Hepatocyte (in vitro differentiated cells): ENCODE results near the gene C11orf68. TPM values are rescaled to one million over a fixed set of nuclear protein-coding genes. Genes with fewer than 3 reads are reported as not detected.
A peak's percentile ranks its signal among the peaks of the same experiment; 100 is the strongest.

Source experiments
- DNase-seq: peaks from one replicate; pipeline ENCODE4 v3.0.0-alpha.2; 2016; ENCODE audit warnings: low spot score
- H2AFZ ChIP-seq: fragments of 200-600 bp; sonication (generic); 2 replicates; pipeline ENCODE4 v1.6.0; 2016; ENCODE audit warnings: antibody characterized with exemption, mild to moderate bottlenecking
- H3K27ac ChIP-seq: fragments of 200-600 bp; sonication (generic); 2 replicates; pipeline ENCODE4 v1.5.1; 2016; ENCODE audit warnings: mild to moderate bottlenecking
- H3K27me3 ChIP-seq: fragments of 200-600 bp; sonication (generic); 2 replicates; pipeline ENCODE4 v1.6.1; 2016
- H3K36me3 ChIP-seq: fragments of 200-600 bp; sonication (generic); replicated peaks from 2 replicates; pipeline ENCODE4 v1.5.1; 2016; ENCODE audit warnings: low read depth; ENCODE audit not compliant: insufficient read depth
- H3K4me1 ChIP-seq: fragments of 200-600 bp; sonication (generic); 2 replicates; pipeline ENCODE4 v1.5.1; 2016; ENCODE audit warnings: mild to moderate bottlenecking, moderate library complexity; ENCODE audit not compliant: insufficient read depth
- H3K4me2 ChIP-seq: fragments of 200-600 bp; sonication (generic); 2 replicates; pipeline ENCODE4 v1.6.0; 2016
- H3K4me3 ChIP-seq: fragments of 200-600 bp; sonication (generic); 2 replicates; pipeline ENCODE4 v1.5.1; 2016; ENCODE audit warnings: mild to moderate bottlenecking
- H3K79me2 ChIP-seq: fragments of 200-600 bp; sonication (generic); 2 replicates; pipeline ENCODE4 v1.6.0; 2017; ENCODE audit warnings: mild to moderate bottlenecking
- H3K9me2 ChIP-seq: fragments of 200-600 bp; sonication (generic); replicated peaks from 2 replicates; pipeline ENCODE4 v1.6.0; 2017; ENCODE audit warnings: mild to moderate bottlenecking; ENCODE audit not compliant: insufficient read depth
- H3K9me3 ChIP-seq: fragments of 200-600 bp; sonication (generic); 2 replicates; pipeline ENCODE4 v1.5.1; 2016; ENCODE audit warnings: low read depth, mild to moderate bottlenecking
- H4K20me1 ChIP-seq: fragments of 200-600 bp; sonication (generic); 2 replicates; pipeline ENCODE4 v1.6.0; 2016; ENCODE audit warnings: mild to moderate bottlenecking; ENCODE audit not compliant: insufficient read depth, poor library complexity, severe bottlenecking
- CTCF ChIP-seq: fragments of 200-600 bp; sonication (generic); IDR thresholded peaks from 2 replicates; pipeline ENCODE4 v1.5.1; 2016; ENCODE audit warnings: antibody characterized with exemption, mild to moderate bottlenecking; ENCODE audit not compliant: poor library complexity
- EZH2 ChIP-seq: fragments of 200-600 bp; sonication (generic); IDR thresholded peaks from 2 replicates; pipeline ENCODE4 v1.6.1; 2016; ENCODE audit warnings: antibody characterized with exemption, mild to moderate bottlenecking, borderline replicate concordance
- EZH2phosphoT487 ChIP-seq: fragments of 200-600 bp; sonication (generic); IDR thresholded peaks from one replicate; pipeline ENCODE4 v1.6.1; 2018; ENCODE audit warnings: antibody characterized with exemption, mild to moderate bottlenecking, low read depth, moderate library complexity; ENCODE audit not compliant: unreplicated experiment, severe bottlenecking
- WGBS: methylation state at CpG from one replicate; pipeline ENCODE4 v1.1.6; 2016; ENCODE audit warnings: low lambda C conversion rate; ENCODE audit errors: missing lambda C conversion rate; 5-methylcytosine and 5-hydroxymethylcytosine counted together
- polyA plus RNA-seq: library from polyadenylated mRNA; unstranded; fragments of >200 nt; fragmentation: Nextera tagmentation; extraction: Ambion mirVana; gene quantifications from 2 replicates; pipeline ENCODE4 v1.2.1, GENCODE V29; 2016
- total RNA-seq: library from RNA; depleted of rRNA; stranded (reverse); fragments of >200 nt; gene quantifications from 2 replicates; pipeline ENCODE4 v1.2.3, GENCODE V29; 2014

Gene C11orf68
- total and polyA plus RNA-seq, 2 experiments from 2014 or later, result 26.3 to 59.3 TPM

- Histone ChIP-seq H3K9me3 (no peaks in the 10 kb centered on the region), H3K79me2 (peaks cover 32% of the 10 kb centered on the region), H3K27ac (peak overlapping the region; percentile 91), H4K20me1 (no peaks in the 10 kb centered on the region), H3K36me3 (no peaks in the 10 kb centered on the region), H3K4me1 (peaks cover 43% of the 10 kb centered on the region), H3K27me3 (no peaks in the 10 kb centered on the region), H3K4me2 (peak overlapping the region; percentile 93), H3K9me2 (no peaks in the 10 kb centered on the region), H2AFZ (no peak overlapping the region), H3K4me3 (no peak overlapping the region)
- WGBS, result 100% methylated on average over 3 of the region's 3 CpGs
- DNase-seq, result no peak
- no peak for TF ChIP-seq CTCF
- TF ChIP-seq EZH2, result no peak
- TF ChIP-seq EZH2phosphoT487, result no peak
These were observed 1.8 kb downstream of the C11orf68 start for GRCh38 chr11:65917077-65917433.

- Histone ChIP-seq H4K20me1 (no peaks in the 10 kb centered on the region), H3K4me1 (peaks cover 43% of the 10 kb centered on the region), H3K27ac (peak overlapping the region; percentile 91), H3K36me3 (no peaks in the 10 kb centered on the region), H2AFZ (no peak overlapping the region), H3K27me3 (no peaks in the 10 kb centered on the region), H3K4me2 (peak overlapping the region; percentile 93), H3K4me3 (no peak overlapping the region), H3K79me2 (peaks cover 32% of the 10 kb centered on the region), H3K9me2 (no peaks in the 10 kb centered on the region), H3K9me3 (no peaks in the 10 kb centered on the region)
- DNase-seq, result no peak
- TF ChIP-seq CTCF, result no peak
- no peak for TF ChIP-seq EZH2
- no peak for TF ChIP-seq EZH2phosphoT487
- WGBS, result 87% methylated on average over 7 of the region's 7 CpGs
These were observed 2.5 kb downstream of the C11orf68 start for GRCh38 chr11:65916391-65916790.

- Histone ChIP-seq H3K4me1 (peaks cover 41% of the 10 kb centered on the region), H3K27me3 (no peaks in the 10 kb centered on the region), H3K79me2 (peaks cover 32% of the 10 kb centered on the region), H3K9me2 (no peaks in the 10 kb centered on the region), H3K9me3 (no peaks in the 10 kb centered on the region), H3K4me2 (peak overlapping the region; percentile 93), H3K36me3 (no peaks in the 10 kb centered on the region), H3K27ac (peak overlapping the region; percentile 91), H4K20me1 (no peaks in the 10 kb centered on the region), H2AFZ (no peak overlapping the region), H3K4me3 (no peak overlapping the region)
- WGBS, result 49% methylated on average over 13 of the region's 13 CpGs
- TF ChIP-seq EZH2phosphoT487, result no peak
- no peak for TF ChIP-seq CTCF
- TF ChIP-seq EZH2, result no peak
- peak; percentile 89 for DNase-seq
These were observed 3.0 kb downstream of the C11orf68 start for GRCh38 chr11:65915821-65916251.
